Measurements from ENCODE around the gene INPP5K. TPM values are rescaled to one million over a fixed set of nuclear protein-coding genes. Genes with fewer than 3 reads are reported as not detected.
A peak's percentile ranks its signal among the peaks of the same experiment; 100 is the strongest.
"Not testable (repeated sequence)": the region's sequence is repeated elsewhere in the genome, so short reads cannot be mapped to it uniquely, and the experiment has no call there.

Gene INPP5K
- total and polyA plus RNA-seq, 4 donors = 33.6 to 76.7 (median 41.0) TPM

DNA sequence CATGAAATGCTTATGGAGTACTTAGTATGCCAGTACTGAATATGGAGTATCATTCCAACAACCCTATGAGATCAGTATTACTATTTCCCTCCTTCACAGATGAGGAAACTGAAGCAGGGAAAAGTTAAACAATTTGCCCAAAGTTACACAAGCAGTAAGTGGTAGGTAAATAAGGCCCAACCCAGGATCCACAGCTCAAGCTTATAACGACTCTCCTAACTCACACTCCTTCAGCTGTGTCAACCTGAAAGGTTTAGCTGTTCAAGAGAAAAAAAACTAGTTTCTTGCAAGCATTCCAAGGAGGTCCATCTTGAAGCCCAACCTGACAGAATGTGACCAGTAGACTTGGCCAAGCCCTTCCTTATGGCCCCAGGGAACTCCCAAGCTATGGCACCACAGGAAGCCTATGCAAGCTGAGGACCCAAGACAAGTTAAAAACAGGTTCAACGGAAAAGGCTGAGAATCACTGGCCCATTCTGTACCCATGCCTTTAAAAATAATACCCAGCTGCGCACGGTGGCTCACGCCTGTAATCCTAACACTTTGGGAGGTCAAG, 66.9 kb downstream of the INPP5K start:
- H3K36me3 ChIP-seq (ENCODE audit: control insufficient read depth in 4 of 4, insufficient read depth in 4 of 4, low read length in 4 of 4) = peaks cover 0 to 9% (median 5%) of the 10 kb centered on the region in 4 donors
- DNase-seq = peak in 1 of 3 donors; percentile 29
- no peak overlapping the region for H3K9ac ChIP-seq (ENCODE audit: insufficient read depth in 1 of 2, low read length in 2 of 2)
- no peak overlapping the region for H3K4me3 ChIP-seq
- WGBS, 2 donors = 67 to 88% methylated on average over 5 of the region's 5 CpGs
- H3K27me3 ChIP-seq (ENCODE audit: control insufficient read depth in 3 of 3, insufficient read depth in 3 of 3, low read length in 2 of 3) = no peaks in the 10 kb centered on the region
- TF ChIP-seq, protein P1, sequence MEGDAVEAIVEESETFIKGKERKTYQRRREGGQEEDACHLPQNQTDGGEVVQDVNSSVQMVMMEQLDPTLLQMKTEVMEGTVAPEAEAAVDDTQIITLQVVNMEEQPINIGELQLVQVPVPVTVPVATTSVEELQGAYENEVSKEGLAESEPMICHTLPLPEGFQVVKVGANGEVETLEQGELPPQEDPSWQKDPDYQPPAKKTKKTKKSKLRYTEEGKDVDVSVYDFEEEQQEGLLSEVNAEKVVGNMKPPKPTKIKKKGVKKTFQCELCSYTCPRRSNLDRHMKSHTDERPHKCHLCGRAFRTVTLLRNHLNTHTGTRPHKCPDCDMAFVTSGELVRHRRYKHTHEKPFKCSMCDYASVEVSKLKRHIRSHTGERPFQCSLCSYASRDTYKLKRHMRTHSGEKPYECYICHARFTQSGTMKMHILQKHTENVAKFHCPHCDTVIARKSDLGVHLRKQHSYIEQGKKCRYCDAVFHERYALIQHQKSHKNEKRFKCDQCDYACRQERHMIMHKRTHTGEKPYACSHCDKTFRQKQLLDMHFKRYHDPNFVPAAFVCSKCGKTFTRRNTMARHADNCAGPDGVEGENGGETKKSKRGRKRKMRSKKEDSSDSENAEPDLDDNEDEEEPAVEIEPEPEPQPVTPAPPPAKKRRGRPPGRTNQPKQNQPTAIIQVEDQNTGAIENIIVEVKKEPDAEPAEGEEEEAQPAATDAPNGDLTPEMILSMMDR (IDR thresholded peaks at IDR 0.05; ENCODE audit: control extremely low read depth, extremely low read depth) = no peak
- H3K27ac ChIP-seq (ENCODE audit: low read depth in 1 of 2, low read length in 1 of 2) = peak overlapping the region in 1 of 2 donors; percentile 37
- peak; percentile 40 for ATAC-seq (ENCODE audit: insufficient read depth, low FRiP score)
- peaks cover under 1 to 33% (median 2%) of the 10 kb centered on the region in 5 donors for H3K4me1 ChIP-seq (ENCODE audit: control insufficient read depth in 5 of 5, insufficient read depth in 5 of 5, low read length in 5 of 5)
- no peaks in the 10 kb centered on the region for H3K9me3 ChIP-seq (ENCODE audit: control insufficient read depth in 4 of 4, insufficient read depth in 3 of 4, low read length in 3 of 4)

DNA sequence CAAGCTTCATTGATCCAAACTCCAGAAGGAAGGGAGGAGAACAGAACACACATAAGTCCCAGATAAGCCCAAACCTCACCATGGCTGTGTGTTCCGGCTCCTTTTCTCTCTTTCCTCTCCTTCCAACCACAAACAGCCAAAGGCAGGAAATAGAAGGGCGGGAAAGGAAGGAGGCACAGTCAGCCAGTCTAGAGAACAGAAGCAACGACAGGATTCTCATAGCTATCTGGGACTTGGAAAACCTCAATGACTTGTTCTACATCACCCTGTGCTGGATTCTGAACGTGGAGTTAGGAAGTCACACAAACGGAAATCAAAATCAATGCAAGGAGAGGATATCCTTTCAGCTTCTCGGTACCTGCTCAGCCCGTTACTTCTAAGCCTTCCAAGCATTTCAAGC, 69.4 kb downstream of the INPP5K start:
- peaks cover 0 to 19% (median 2%) of the 10 kb centered on the region in 5 donors for H3K4me1 ChIP-seq (ENCODE audit: control insufficient read depth in 5 of 5, insufficient read depth in 5 of 5, low read length in 5 of 5)
- H3K36me3 ChIP-seq (ENCODE audit: control insufficient read depth in 4 of 4, insufficient read depth in 4 of 4, low read length in 4 of 4) = peaks cover 3 to 8% (median 5%) of the 10 kb centered on the region in 4 donors
- TF ChIP-seq, protein P1 (IDR thresholded peaks at IDR 0.05; ENCODE audit: control extremely low read depth, extremely low read depth) = no peak
- no peak overlapping the region for H3K9ac ChIP-seq (ENCODE audit: insufficient read depth in 1 of 2, low read length in 2 of 2)
- no peaks in the 10 kb centered on the region for H3K27me3 ChIP-seq (ENCODE audit: control insufficient read depth in 3 of 3, insufficient read depth in 3 of 3, low read length in 2 of 3)
- H3K9me3 ChIP-seq (ENCODE audit: control insufficient read depth in 4 of 4, insufficient read depth in 3 of 4, low read length in 3 of 4) = no peaks in the 10 kb centered on the region
- peak overlapping the region; percentile 63 to 76 for H3K27ac ChIP-seq (ENCODE audit: low read depth in 1 of 2, low read length in 1 of 2)
- no peak for DNase-seq
- no peak for ATAC-seq (ENCODE audit: insufficient read depth, low FRiP score)
- 16 to 28% methylated on average over 7 of the region's 7 CpGs for WGBS, 2 donors
- no peak overlapping the region for H3K4me3 ChIP-seq

DNA sequence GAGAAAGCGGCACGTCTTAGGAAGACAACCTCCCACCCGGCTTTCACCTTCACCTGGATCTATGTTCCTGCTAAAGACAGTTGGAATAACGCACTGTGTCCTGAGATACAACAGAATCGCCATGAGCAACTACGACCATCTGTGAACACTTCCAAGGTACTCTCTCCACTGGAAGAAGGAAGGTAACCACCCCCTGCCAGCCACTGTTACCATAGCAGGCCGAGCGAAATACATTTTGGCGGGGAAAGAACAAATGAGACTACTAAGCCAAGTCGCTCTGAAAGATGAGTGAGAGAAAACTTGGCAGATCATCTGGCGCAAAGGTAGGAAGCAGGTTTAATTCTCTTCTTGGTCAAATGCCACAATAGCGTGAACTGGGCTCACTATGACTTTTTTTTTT, 70.2 kb downstream of the INPP5K start:
- Histone ChIP-seq H3K4me3 (no peak overlapping the region), H3K27ac (ENCODE audit: low read depth in 1 of 2, low read length in 1 of 2) (no peak overlapping the region), H3K4me1 (ENCODE audit: control insufficient read depth in 5 of 5, insufficient read depth in 5 of 5, low read length in 5 of 5) (peaks cover 0 to 19% (median 2%) of the 10 kb centered on the region in 5 donors), H3K9ac (ENCODE audit: insufficient read depth in 1 of 2, low read length in 2 of 2) (no peak overlapping the region), H3K27me3 (ENCODE audit: control insufficient read depth in 3 of 3, insufficient read depth in 3 of 3, low read length in 2 of 3) (no peaks in the 10 kb centered on the region), H3K36me3 (ENCODE audit: control insufficient read depth in 4 of 4, insufficient read depth in 4 of 4, low read length in 4 of 4) (peaks cover 3 to 8% (median 5%) of the 10 kb centered on the region in 4 donors), H3K9me3 (ENCODE audit: control insufficient read depth in 4 of 4, insufficient read depth in 3 of 4, low read length in 3 of 4) (no peaks in the 10 kb centered on the region)
- TF ChIP-seq, protein P1 (IDR thresholded peaks at IDR 0.05; ENCODE audit: control extremely low read depth, extremely low read depth) = no peak
- WGBS, 2 donors = 95 to 96% methylated on average over 12 of the region's 12 CpGs
- ATAC-seq (ENCODE audit: insufficient read depth, low FRiP score) (no peak), DNase-seq (no peak)

DNA sequence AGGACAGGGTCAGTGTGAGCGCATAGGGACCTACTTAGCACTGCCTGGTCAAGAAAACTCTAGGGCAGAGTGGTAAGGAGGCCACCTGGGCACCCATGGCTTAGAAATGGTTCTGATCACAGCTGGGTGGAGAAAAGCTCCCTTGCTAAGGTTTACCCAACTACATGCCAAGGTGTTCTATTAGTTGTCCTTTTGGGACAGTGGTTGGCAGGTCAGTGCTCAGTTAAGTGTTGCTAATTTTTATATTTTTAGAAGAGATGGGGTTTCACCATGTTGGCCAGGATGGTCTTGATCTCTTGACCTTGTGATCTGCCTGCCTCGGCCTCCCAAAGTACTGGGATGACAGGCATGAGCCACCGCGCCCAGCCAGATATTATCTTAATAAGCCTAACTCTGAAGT, 70.7 kb downstream of the INPP5K start:
- not testable (repeated sequence) for DNase-seq; H3K4me3 ChIP-seq; H3K36me3 ChIP-seq (ENCODE audit: control insufficient read depth in 4 of 4, insufficient read depth in 4 of 4, low read length in 4 of 4); ATAC-seq (ENCODE audit: insufficient read depth, low FRiP score); H3K9ac ChIP-seq (ENCODE audit: insufficient read depth in 1 of 2, low read length in 2 of 2); H3K27ac ChIP-seq (ENCODE audit: low read depth in 1 of 2, low read length in 1 of 2); H3K9me3 ChIP-seq (ENCODE audit: control insufficient read depth in 4 of 4, insufficient read depth in 3 of 4, low read length in 3 of 4); H3K27me3 ChIP-seq (ENCODE audit: control insufficient read depth in 3 of 3, insufficient read depth in 3 of 3, low read length in 2 of 3)
- H3K4me1 ChIP-seq (ENCODE audit: control insufficient read depth in 5 of 5, insufficient read depth in 5 of 5, low read length in 5 of 5) = peaks cover 0 to 19% (median 2%) of the 10 kb centered on the region in 5 donors
- 90 to 96% methylated on average over 4 of the region's 4 CpGs for WGBS, 2 donors

Other genes with a start within 250 kb of the INPP5K start
- gene BHLHA9, start 246.2 kb downstream of the INPP5K start, total RNA-seq = not detected
- gene BHLHA9, start 246.2 kb downstream of the INPP5K start, polyA plus RNA-seq = not detected
- gene TRARG1, start 236.9 kb downstream of the INPP5K start, total RNA-seq = not detected
- gene TRARG1, start 236.9 kb downstream of the INPP5K start, polyA plus RNA-seq = under 1 TPM in 1 of 2 donors, not detected in 1; 0.04 TPM
- gene YWHAE, start 116.4 kb downstream of the INPP5K start, total RNA-seq = 100 to 1,000 TPM; 400 to 432 TPM
- gene YWHAE, start 116.4 kb downstream of the INPP5K start, polyA plus RNA-seq = 100 to 1,000 TPM; 348 to 390 TPM
- gene CRK, start 60.4 kb downstream of the INPP5K start, total RNA-seq = 10 to 100 TPM; 62.4 to 67.5 TPM
- 10 to 100 TPM; 29.3 to 36.6 TPM for gene CRK, start 60.4 kb downstream of the INPP5K start, polyA plus RNA-seq
- 100 to 1,000 TPM; 101 to 237 TPM for gene MYO1C, start 23.9 kb downstream of the INPP5K start, total RNA-seq
- 10 to 100 TPM; 73.4 to 78.5 TPM for gene MYO1C, start 23.9 kb downstream of the INPP5K start, polyA plus RNA-seq
- gene PITPNA, start 46.2 kb upstream of the INPP5K start, total RNA-seq = 10 to 100 TPM; 43.9 to 89.7 TPM
- gene PITPNA, start 46.2 kb upstream of the INPP5K start, polyA plus RNA-seq = 10 to 100 TPM; 21.5 to 48.9 TPM
- 10 to 100 TPM; 47.9 to 89.2 TPM for gene SLC43A2, start 112.2 kb upstream of the INPP5K start, total RNA-seq
- 100 to 1,000 TPM in 1 of 2 donors, 10 to 100 TPM in 1; 27.0 to 125 TPM for gene SLC43A2, start 112.2 kb upstream of the INPP5K start, polyA plus RNA-seq
- gene SCARF1, start 129.1 kb upstream of the INPP5K start, total RNA-seq = 10 to 100 TPM; 34.2 to 39.7 TPM
- 10 to 100 TPM; 17.1 to 24.5 TPM for gene SCARF1, start 129.1 kb upstream of the INPP5K start, polyA plus RNA-seq
- 10 to 100 TPM; 25.0 to 46.3 TPM for gene RILP, start 133.3 kb upstream of the INPP5K start, total RNA-seq
- gene RILP, start 133.3 kb upstream of the INPP5K start, polyA plus RNA-seq = 10 to 100 TPM; 23.1 to 39.8 TPM
- 100 to 1,000 TPM; 208 to 277 TPM for gene PRPF8, start 168.3 kb upstream of the INPP5K start, total RNA-seq
- 100 to 1,000 TPM in 1 of 2 donors, 10 to 100 TPM in 1; 97.2 to 114 TPM for gene PRPF8, start 168.3 kb upstream of the INPP5K start, polyA plus RNA-seq
- gene TLCD2, start 193.8 kb upstream of the INPP5K start, total RNA-seq = 10 to 100 TPM; 13.3 to 16.1 TPM
- gene TLCD2, start 193.8 kb upstream of the INPP5K start, polyA plus RNA-seq = 1 to 10 TPM; 4.4 to 6.2 TPM
- gene WDR81, start 208.1 kb upstream of the INPP5K start, total RNA-seq = 10 to 100 TPM; 27.9 to 51.9 TPM
- gene WDR81, start 208.1 kb upstream of the INPP5K start, polyA plus RNA-seq = 10 to 100 TPM; 26.0 to 38.5 TPM
- 10 to 100 TPM; 13.7 to 41.1 TPM for gene SERPINF2, start 226.3 kb upstream of the INPP5K start, total RNA-seq
- 10 to 100 TPM; 74.9 to 78.9 TPM for gene SERPINF2, start 226.3 kb upstream of the INPP5K start, polyA plus RNA-seq
- 100 to 1,000 TPM; 126 to 249 TPM for gene SERPINF1, start 245.4 kb upstream of the INPP5K start, total RNA-seq
- gene SERPINF1, start 245.4 kb upstream of the INPP5K start, polyA plus RNA-seq = 100 to 1,000 TPM; 132 to 168 TPM